Mesenchymal stem cell (in vitro differentiated cells and primary cell): Measurements from ENCODE around the gene PTGIR.

ENCODE experiments used
- DNase-seq: peaks from one replicate; pipeline ENCODE4 v3.0.0-alpha.2; 2013
- H2AFZ ChIP-seq: one replicate; pipeline ENCODE4 v1.6.1; 2013; ENCODE audit warnings: low read depth, mild to moderate bottlenecking, control low read depth, inconsistent platforms, low read length, moderate library complexity
- H2AK5ac ChIP-seq: 2 replicates; pipeline ENCODE4 v1.6.1; 2013; ENCODE audit warnings: low read length, moderate library complexity, mild to moderate bottlenecking, inconsistent platforms; ENCODE audit not compliant: severe bottlenecking
- H2BK120ac ChIP-seq: one replicate; pipeline ENCODE4 v1.6.1; 2013; ENCODE audit warnings: low read depth, mild to moderate bottlenecking, inconsistent platforms, low read length, moderate library complexity
- H2BK12ac ChIP-seq, 2 experiments: one replicate each; pipeline ENCODE4 v1.6.1; 2013; ENCODE audit warnings: inconsistent platforms in 2 of 2, low read length in 2 of 2, mild to moderate bottlenecking in 2 of 2, moderate library complexity in 2 of 2, control low read depth in 1 of 2
- H2BK15ac ChIP-seq: one replicate; pipeline ENCODE4 v1.6.1; 2013; ENCODE audit warnings: mild to moderate bottlenecking, low read depth, inconsistent platforms; ENCODE audit not compliant: poor library complexity, severe bottlenecking
- H2BK5ac ChIP-seq: 2 replicates; pipeline ENCODE4 v1.6.1; 2013; ENCODE audit warnings: low read depth, mild to moderate bottlenecking, low read length, control low read depth, inconsistent platforms; ENCODE audit not compliant: poor library complexity, severe bottlenecking
- H3K14ac ChIP-seq, 2 experiments: one replicate each; pipeline ENCODE4 v1.6.1; 2013; ENCODE audit warnings: inconsistent platforms in 2 of 2, low read length in 2 of 2, control low read depth in 1 of 2, mild to moderate bottlenecking in 1 of 2, moderate library complexity in 1 of 2
- H3K18ac ChIP-seq, 2 experiments: one replicate each; pipeline ENCODE4 v1.6.1; 2013; ENCODE audit warnings: inconsistent platforms in 2 of 2, low read length in 2 of 2, control low read depth in 1 of 2, low read depth in 1 of 2, mild to moderate bottlenecking in 1 of 2
- H3K23ac ChIP-seq, 2 experiments: one replicate each; pipeline ENCODE4 v1.6.1; 2013; ENCODE audit warnings: inconsistent platforms in 2 of 2, low read length in 2 of 2, mild to moderate bottlenecking in 2 of 2, moderate library complexity in 2 of 2, control low read depth in 1 of 2
- H3K27ac ChIP-seq: 2 replicates; pipeline ENCODE4 v1.5.1; 2013; ENCODE audit warnings: mild to moderate bottlenecking, moderate library complexity, low read length, control low read depth, inconsistent platforms; ENCODE audit not compliant: poor library complexity, severe bottlenecking
- H3K27me3 ChIP-seq, 2 experiments: 2 replicates each; pipeline versions ENCODE4 v1.6.1 to v1.7.0; 2013; ENCODE audit warnings: low read length in 2 of 2, mild to moderate bottlenecking in 2 of 2, moderate library complexity in 2 of 2, control low read depth in 1 of 2, inconsistent platforms in 1 of 2; ENCODE audit not compliant: control insufficient read depth in 1 of 2, insufficient read depth in 1 of 2
- H3K36me3 ChIP-seq, 2 experiments: 2 replicates each; pipeline versions ENCODE4 v1.6.1 to v1.7.0; 2013; ENCODE audit warnings: low read length in 2 of 2, control low read depth in 1 of 2, inconsistent platforms in 1 of 2, low read depth in 1 of 2, mild to moderate bottlenecking in 1 of 2; ENCODE audit not compliant: insufficient read depth in 2 of 2, control insufficient read depth in 1 of 2
- H3K4ac ChIP-seq, 2 experiments: one replicate each; pipeline ENCODE4 v1.6.1; 2013; ENCODE audit warnings: inconsistent platforms in 2 of 2, low read length in 2 of 2, mild to moderate bottlenecking in 2 of 2, moderate library complexity in 2 of 2, control low read depth in 1 of 2, low read depth in 1 of 2
- H3K4me1 ChIP-seq: 2 replicates; pipeline ENCODE4 v1.6.1; 2013; ENCODE audit warnings: low read depth, low read length, control low read depth; ENCODE audit not compliant: control insufficient read depth, insufficient read depth
- H3K4me2 ChIP-seq: 2 replicates; pipeline ENCODE4 v1.6.1; 2013; ENCODE audit warnings: low read length, mild to moderate bottlenecking, inconsistent platforms; ENCODE audit not compliant: poor library complexity, severe bottlenecking
- H3K4me3 ChIP-seq, 2 experiments: 2 replicates each; pipeline versions ENCODE4 v1.5.1 to v1.7.0; 2013; ENCODE audit warnings: low read length in 2 of 2, mild to moderate bottlenecking in 2 of 2, control low read depth in 1 of 2, low read depth in 1 of 2; ENCODE audit not compliant: insufficient read depth in 1 of 2
- H3K79me1 ChIP-seq: replicated peaks from 2 replicates; pipeline ENCODE4 v1.6.1; 2013; ENCODE audit warnings: mild to moderate bottlenecking, control low read depth, low read length, inconsistent platforms; ENCODE audit not compliant: poor library complexity, severe bottlenecking
- H3K9ac ChIP-seq: 2 replicates; pipeline ENCODE4 v1.7.0; 2013; ENCODE audit warnings: mild to moderate bottlenecking, low read length, moderate library complexity
- H3K9me3 ChIP-seq: 2 replicates; pipeline ENCODE4 v1.7.0; 2013; ENCODE audit warnings: mild to moderate bottlenecking, low read length; ENCODE audit not compliant: control insufficient read depth
- H4K8ac ChIP-seq: one replicate; pipeline ENCODE4 v1.6.1; 2013; ENCODE audit warnings: inconsistent platforms, mild to moderate bottlenecking, low read length, moderate library complexity
- H4K91ac ChIP-seq: one replicate; pipeline ENCODE4 v1.6.1; 2013; ENCODE audit warnings: mild to moderate bottlenecking, low read length, inconsistent platforms
- WGBS: methylation state at CpG from one replicate; pipeline ENCODE4 v1.1.7; 2013; ENCODE audit warnings: mixed read lengths; 5-methylcytosine and 5-hydroxymethylcytosine counted together

The PTGIR gene

DNA sequence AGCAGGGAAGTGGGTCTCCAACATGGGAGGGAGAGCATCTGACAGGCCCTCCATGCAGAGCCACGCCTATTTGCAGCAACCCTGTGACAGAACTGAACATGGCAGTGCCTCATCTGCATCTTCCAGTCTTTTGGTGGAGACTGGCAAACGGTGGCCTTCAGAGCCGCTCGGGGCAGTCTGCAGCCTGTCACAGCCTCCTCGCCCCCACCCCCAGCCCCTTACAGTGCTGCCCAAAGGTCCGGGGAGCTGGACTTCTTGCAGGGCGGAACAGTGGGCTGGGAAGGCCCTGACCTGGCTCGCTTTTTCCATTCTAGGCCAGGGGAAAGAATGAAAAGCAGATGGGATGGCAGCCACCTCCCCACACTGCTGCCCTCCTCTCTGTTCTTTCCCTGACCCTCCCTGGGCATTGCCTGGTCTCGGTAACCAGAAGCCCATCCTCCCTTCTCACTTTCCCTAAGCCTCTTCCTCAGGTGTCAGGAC, 21.1 kb downstream of the PTGIR start:
- Histone ChIP-seq H3K27ac (no peak overlapping the region), H4K8ac (no peak overlapping the region), H3K36me3 (peaks cover 35 to 45% of the 10 kb centered on the region in 2 experiments), H3K4me3 (peak overlapping the region in 1 of 2 experiments; percentile 98), H3K18ac (no peak overlapping the region), H2BK12ac (peak overlapping the region in 1 of 2 experiments; percentile 27), H2BK120ac (no peak overlapping the region), H3K27me3 (no peaks in the 10 kb centered on the region), H3K9me3 (no peaks in the 10 kb centered on the region), H3K4me2 (no peak overlapping the region), H3K79me1 (peaks cover 31% of the 10 kb centered on the region), H2BK5ac (no peak overlapping the region), H2AK5ac (no peak overlapping the region), H3K9ac (peak overlapping the region; percentile 100), H2AFZ (no peak overlapping the region), H3K14ac (no peak overlapping the region), H4K91ac (peak overlapping the region; percentile 1), H3K23ac (peak overlapping the region in 1 of 2 experiments; percentile 14), H2BK15ac (peak overlapping the region; percentile 31), H3K4me1 (peaks cover 26% of the 10 kb centered on the region), H3K4ac (no peak overlapping the region)
- no peak for DNase-seq
- WGBS: 88% methylated on average over 8 of the region's 9 CpGs

DNA sequence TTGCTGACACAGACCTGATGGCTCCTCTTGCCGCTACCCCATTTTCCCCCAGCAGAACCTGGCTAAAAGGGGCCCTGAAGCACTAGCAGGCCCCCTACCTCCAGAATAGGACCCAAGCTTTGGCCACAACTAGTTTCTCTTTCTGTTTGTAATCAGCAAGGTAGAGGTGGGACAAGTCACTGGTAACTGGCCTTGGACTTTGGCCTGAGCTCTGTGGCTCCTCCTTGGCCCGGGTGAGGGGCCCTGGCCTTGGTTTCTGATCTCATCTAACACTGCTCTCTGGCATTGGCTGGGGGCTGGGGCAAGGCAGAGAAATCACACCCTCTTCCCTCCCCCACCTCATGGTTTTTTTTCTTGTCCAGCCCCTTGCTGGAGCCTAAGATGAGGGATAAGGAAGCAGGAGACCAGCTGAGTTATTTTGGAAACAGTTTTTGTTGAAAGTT, 21.7 kb downstream of the PTGIR start:
- H3K18ac ChIP-seq: peak overlapping the region in 1 of 2 experiments; percentile 27

DNA sequence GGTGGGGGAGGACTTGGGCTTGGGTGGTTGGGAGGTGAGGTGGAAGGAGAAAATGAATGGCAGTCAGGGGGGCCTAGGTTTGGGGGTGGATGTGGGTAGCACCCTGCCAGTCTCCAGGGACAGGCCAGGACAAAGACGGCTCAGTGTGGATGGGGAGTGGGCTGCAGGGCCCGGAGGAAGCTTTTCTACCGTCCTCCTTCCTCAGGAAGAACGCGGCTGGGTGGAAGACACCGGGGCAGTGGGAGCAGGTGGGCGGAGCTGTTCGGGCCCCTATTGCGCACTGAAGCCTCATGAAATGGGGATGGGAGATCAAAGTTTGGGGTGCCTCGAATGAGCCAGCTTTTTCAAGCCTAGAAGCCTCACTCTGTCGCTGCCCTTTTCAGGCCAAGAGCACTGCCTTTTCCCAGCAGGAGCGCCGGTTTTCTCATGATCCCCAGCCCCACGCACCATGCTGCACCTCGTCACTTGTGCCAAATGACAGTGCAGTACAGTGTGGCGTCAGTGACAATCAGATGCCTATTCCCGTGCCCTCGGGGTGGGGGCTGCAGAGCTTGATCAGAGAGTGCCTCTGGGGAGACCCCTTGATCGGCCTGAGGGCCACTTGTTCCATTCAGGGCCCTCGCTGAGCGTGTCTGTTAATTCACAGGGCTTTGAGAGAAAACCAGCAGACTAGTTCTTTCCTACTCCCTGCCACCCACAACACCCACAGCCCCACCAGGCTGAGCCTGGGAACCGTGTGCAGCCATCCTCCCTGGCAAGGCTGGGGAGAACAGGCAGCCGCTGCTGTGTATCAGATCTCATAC, 22.3 kb downstream of the PTGIR start:
- 44% methylated on average over 23 of the region's 23 CpGs for WGBS
- Histone ChIP-seq H3K18ac (no peak overlapping the region), H4K91ac (no peak overlapping the region), H2AK5ac (no peak overlapping the region), H3K4me3 (peak overlapping the region; percentile 94 to 98), H3K9ac (peak overlapping the region; percentile 100), H2AFZ (no peak overlapping the region), H2BK120ac (no peak overlapping the region), H3K9me3 (no peaks in the 10 kb centered on the region), H2BK12ac (peak overlapping the region in 1 of 2 experiments; percentile 60), H2BK5ac (no peak overlapping the region), H2BK15ac (no peak overlapping the region), H3K4ac (peak overlapping the region in 1 of 2 experiments; percentile 8), H3K4me2 (peak overlapping the region; percentile 82), H3K4me1 (peaks cover 26% of the 10 kb centered on the region), H3K36me3 (peaks cover 23 to 33% of the 10 kb centered on the region in 2 experiments), H3K79me1 (peaks cover 21% of the 10 kb centered on the region), H3K27ac (peak overlapping the region; percentile 15), H3K23ac (peak overlapping the region in 1 of 2 experiments; percentile 65), H4K8ac (no peak overlapping the region), H3K27me3 (no peaks in the 10 kb centered on the region), H3K14ac (peak overlapping the region in 1 of 2 experiments; percentile 95)
- DNase-seq: no peak

More for the DNA sequence above, 21.7 kb downstream of the PTGIR start:
- H3K14ac ChIP-seq: no peak overlapping the region
- H3K4ac ChIP-seq: no peak overlapping the region
- peaks cover 29 to 40% of the 10 kb centered on the region in 2 experiments for H3K36me3 ChIP-seq
- no peak overlapping the region for H4K91ac ChIP-seq
- H3K4me1 ChIP-seq: peaks cover 26% of the 10 kb centered on the region
- no peak overlapping the region for H2BK5ac ChIP-seq
- H4K8ac ChIP-seq: no peak overlapping the region
- H3K79me1 ChIP-seq: peaks cover 27% of the 10 kb centered on the region
- peak overlapping the region; percentile 100 for H3K9ac ChIP-seq
- no peak for DNase-seq
- H2AFZ ChIP-seq: no peak overlapping the region
- peak overlapping the region; percentile 82 for H3K4me2 ChIP-seq
- no peak overlapping the region for H2AK5ac ChIP-seq
- H3K9me3 ChIP-seq: no peaks in the 10 kb centered on the region
- 60% methylated on average over 1 of the region's 2 CpGs for WGBS
- H3K27ac ChIP-seq: peak overlapping the region; percentile 15
- no peak overlapping the region for H2BK120ac ChIP-seq
- H2BK12ac ChIP-seq: no peak overlapping the region
- peak overlapping the region in 1 of 2 experiments; percentile 98 for H3K4me3 ChIP-seq
- no peaks in the 10 kb centered on the region for H3K27me3 ChIP-seq
- no peak overlapping the region for H3K23ac ChIP-seq
- no peak overlapping the region for H2BK15ac ChIP-seq
